ENCODE measurements around the gene ADCY9.
"Not testable (repeated sequence)": the region's sequence is repeated elsewhere in the genome, so short reads cannot be mapped to it uniquely, and the experiment has no call there.

ADCY9 gene

DNA sequence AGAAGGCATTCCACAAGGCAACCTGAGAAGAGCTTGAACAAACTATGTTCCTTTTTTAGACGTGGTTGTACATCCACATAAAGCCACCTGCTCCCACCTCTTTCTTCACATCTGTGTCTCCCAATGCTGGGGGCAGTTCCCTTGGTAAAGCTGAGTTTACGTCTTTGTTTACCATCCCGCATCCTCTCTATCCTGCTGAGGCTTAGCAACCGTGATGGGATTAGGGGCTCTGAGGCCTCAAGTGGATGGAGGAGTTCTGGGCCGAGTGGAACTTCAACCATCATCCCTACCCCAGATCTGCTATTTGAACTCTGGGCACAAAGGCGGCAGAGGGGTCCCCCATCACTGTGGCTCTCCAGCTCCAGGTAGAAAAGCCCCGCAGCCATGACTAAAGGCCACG is 141.5 kb downstream of the ADCY9 start:
- DNase-seq (ENCODE audit: low read depth in 2 of 2), result no peak

- no peak for DNase-seq (ENCODE audit: low read depth in 2 of 2)
Observed at GRCh38 chr16:3971706-3972105, 144.5 kb downstream of the ADCY9 start.

DNA sequence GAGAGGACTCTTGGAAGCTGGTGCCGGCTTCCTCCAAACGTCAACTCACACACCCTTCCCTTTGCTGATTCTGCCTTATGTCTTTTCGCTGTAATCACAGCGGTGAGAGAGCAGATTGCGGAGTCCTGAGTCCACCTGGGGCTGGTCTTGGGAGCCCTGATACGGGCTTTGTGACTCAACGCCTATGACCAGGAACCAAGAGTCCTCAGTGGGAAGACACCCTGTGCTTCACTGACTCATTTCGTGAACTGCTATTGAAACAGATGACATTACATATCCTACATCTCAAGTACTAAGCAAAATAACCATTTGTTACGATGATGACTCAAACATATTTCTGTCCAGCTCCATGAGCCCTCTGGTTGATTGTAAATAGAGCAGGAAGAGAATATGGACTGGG is 145.0 kb downstream of the ADCY9 start:
- DNase-seq (ENCODE audit: low read depth in 2 of 2), result no peak

DNA sequence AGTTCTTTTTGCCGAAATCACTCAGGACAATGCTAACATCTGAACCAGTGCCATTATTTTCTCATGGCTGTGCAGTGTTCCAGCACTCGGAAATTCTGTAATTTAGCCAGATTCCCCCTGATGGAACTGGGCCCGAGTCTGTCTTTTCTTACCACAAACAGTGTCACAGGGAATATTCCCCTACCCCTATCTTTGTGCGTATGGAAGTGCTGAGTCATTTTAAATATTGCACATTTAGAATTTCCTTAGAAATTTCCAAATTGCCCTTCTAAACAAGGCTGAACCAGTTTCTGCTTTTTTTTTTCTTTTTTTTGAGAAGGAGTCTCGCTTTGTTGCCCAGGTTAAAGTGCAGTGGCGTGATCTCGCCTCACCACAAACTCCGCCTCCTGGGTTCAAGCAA is 147.7 kb downstream of the ADCY9 start:
- no peak for DNase-seq (ENCODE audit: low read depth in 2 of 2)

GRCh38 chr16:3966681-3967080 is 149.6 kb downstream of the ADCY9 start:
- DNase-seq (ENCODE audit: low read depth in 2 of 2), result no peak

- DNase-seq (ENCODE audit: low read depth in 2 of 2), result no peak
Observed at GRCh38 chr16:3965781-3966582, 150.3 kb downstream of the ADCY9 start.

GRCh38 chr16:3965306-3965705 is 150.9 kb downstream of the ADCY9 start:
- DNase-seq (ENCODE audit: low read depth in 2 of 2), result no peak

- no peak for DNase-seq (ENCODE audit: low read depth in 2 of 2)
Observed at GRCh38 chr16:3964686-3965290, 151.5 kb downstream of the ADCY9 start.

DNA sequence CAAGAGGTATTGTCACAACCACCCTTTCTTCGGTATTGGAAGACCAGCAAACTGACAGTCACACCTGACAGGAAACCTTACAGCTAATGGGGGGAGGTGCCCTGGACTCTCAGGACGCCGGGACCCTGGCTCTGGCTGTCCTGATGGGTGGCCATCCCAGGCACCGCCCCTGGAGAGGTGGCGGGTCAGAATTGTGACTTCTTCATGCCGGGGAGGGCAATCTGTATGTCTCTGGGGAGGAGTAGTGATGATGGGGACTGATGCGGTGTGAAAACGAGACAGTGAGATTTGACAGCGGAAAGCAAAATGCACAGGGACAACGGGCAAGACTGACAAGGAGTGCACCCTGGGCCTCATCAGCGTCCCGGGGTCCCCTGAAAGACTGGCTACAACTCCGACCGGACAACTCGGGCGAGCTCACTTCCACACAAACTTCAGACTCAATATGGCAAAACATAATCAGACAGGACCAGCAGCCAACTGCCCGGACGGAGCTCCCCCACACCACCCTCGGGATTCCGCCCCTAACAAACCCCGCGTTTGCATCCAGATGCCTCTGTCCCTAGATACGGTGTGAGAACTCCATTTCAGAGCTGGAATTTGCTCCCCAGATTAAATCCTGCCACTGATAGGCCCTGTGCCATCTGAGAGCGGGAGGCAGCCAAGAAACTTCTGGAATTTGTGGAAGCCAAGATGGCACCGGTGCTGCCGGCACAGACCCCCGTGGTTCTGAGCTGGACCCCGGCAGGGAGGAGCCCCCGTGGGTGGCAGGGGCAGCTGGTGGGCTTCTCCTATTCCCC is 152.2 kb downstream of the ADCY9 start:
- no peak for DNase-seq (ENCODE audit: low read depth in 2 of 2)

DNA sequence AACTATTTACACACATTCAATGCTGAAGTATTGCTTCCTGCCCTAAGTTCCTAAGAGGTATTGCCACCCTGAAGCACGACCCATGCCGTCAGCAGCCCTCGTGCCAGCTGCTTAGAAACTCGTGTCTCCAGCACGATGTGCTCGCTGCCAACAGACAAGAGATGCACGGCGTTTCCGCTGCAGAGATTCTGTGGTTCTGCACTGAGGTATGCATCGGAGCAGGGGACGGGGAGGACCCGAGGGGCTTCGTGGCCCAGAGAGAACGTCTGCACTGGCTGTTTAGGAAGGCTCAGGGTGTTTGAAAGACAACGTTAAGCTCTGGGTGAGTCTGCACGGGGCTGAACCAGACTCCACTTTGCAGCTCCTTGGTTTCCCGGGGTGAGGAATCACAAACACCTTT is 153.0 kb downstream of the ADCY9 start:
- no peak for DNase-seq (ENCODE audit: low read depth in 2 of 2)

GRCh38 chr16:3961449-3961849 is 154.8 kb downstream of the ADCY9 start:
- DNase-seq (ENCODE audit: low read depth in 2 of 2), result no peak

DNA sequence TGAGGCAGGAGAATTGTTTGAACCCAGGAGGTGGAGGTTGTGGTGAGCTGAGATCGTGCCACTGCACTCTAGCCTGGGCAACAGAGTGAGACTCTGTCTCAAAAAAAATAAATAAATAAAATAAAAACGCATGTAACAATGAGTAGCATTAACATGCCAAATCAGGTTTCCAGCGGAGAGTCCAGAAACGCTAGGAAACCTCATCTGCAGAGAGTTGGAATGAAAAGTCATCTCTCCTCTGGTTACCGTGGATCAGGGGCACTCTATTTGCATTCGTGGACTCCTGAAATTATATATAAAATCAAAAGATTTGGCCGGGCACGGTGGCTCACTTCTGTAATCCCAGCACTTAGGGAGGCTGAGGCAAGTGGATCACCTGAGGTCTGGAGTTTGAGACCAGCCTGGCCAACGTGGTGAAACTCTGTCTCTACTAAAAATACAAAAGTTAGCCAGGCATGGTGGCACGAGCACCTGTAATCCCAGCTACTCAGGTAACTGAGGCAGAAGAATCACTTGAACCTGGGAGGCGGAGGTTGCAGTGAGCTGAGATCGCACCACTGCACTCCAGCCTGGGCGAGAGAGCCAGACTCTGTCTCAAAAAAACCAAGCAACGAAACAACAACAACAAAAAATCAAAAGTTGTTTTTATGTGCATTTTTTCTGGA is 156.2 kb downstream of the ADCY9 start:
- DNase-seq (ENCODE audit: low read depth in 2 of 2), result not testable (repeated sequence)

GRCh38 chr16:3959148-3959547 is 157.1 kb downstream of the ADCY9 start:
- no peak for DNase-seq (ENCODE audit: low read depth in 2 of 2)

- DNase-seq (ENCODE audit: low read depth in 2 of 2), result no peak
Observed at GRCh38 chr16:3957344-3957980, 158.8 kb downstream of the ADCY9 start.

DNA sequence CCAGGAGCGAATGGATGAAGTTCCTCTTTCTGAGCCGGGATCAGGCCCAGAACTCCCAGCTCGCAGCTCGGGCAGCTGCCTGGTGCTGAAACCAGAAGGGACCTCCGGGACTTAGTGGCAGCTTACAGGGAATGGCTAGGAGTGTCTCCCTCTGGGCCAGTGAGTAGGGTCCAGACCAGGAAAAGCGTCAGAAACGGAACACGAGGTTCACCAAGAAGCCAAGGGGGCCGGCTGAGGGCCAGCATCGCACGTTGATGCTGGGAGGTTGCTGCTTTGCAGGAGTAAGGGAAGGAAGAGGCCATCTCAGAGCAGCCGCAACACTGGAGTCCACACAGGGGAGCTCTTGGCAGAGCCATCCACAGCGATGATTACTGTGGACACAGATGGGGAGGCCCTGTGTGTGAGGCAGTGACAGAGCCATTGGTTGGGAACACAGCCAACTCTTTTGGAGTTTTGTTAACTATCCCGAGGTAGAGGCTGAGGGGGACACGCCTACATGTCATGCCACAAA is 161.8 kb downstream of the ADCY9 start:
- no peak for DNase-seq (ENCODE audit: low read depth in 2 of 2)

DNA sequence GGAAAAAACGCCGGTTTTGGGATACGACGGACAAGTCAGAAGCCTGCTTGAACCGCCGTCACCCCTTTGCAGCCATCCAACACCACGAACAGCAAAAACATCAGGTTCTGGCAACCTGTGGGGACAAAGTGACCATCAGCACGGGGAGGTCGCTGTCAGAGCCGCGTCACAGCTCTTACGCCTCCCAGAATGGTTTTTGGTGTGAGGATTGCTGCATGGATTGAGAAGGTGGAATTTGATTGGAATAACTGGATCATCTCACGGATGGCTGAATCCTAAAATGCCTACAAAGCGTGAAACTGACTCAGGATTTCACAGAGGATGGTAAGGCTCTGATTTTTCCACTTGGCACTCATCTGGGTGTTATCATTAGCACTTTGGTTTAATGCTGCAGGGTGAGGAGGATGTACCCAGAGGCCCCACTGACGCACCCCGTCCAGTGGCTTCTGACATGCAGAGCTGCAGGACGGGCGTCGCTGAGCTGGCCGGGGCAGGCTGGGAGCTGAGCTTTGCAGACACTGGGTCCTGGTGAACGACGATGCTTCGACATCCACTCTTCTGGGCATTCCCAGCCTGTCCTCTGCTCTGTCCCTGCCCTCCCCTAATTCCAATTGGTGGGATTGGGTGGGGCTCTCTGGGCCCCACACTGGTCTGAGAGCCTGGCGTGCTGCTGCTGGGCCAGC is 162.4 kb downstream of the ADCY9 start:
- no peak for DNase-seq (ENCODE audit: low read depth in 2 of 2)

- no peak for DNase-seq (ENCODE audit: low read depth in 2 of 2)
Observed at GRCh38 chr16:3952737-3953131, 163.5 kb downstream of the ADCY9 start.

- no peak for DNase-seq (ENCODE audit: low read depth in 2 of 2)
Observed at GRCh38 chr16:3951861-3952736, 164.1 kb downstream of the ADCY9 start.

GRCh38 chr16:3951380-3951779 is 164.9 kb downstream of the ADCY9 start:
- DNase-seq (ENCODE audit: low read depth in 2 of 2), result not testable (repeated sequence)

Measured in stimulated activated CD8-positive, alpha-beta memory T cell treated with anti-CD3 and anti-CD28 coated beads, Interleukin-15, amount 100 ng/mL, for 48 hours (primary cell).